ENCODE data around the gene TNNI3. TPM values are rescaled to one million over a fixed set of nuclear protein-coding genes. Genes with fewer than 3 reads are reported as not detected.

Gene TNNI3
- total and polyA plus RNA-seq, 9 of the 15 experiments (the other 6 are each of a cell fraction or from before 2014, with no cell fraction given), result 4.7 to 158 (median 42.0) TPM

- no peak for TF ChIP-seq BRF1 (IDR thresholded peaks at IDR 0.05; ENCODE audit: borderline replicate concordance, extremely low read depth, insufficient read length)
- TF ChIP-seq JUNB (CRISPR knock-in tag; conservative IDR thresholded peaks at IDR 0.05), result peak; percentile 63; the same call in 1 of the 2 replicates
- TF ChIP-seq KLF1 (tag; IDR thresholded peaks at IDR 0.05), result peak; percentile 81
- TF ChIP-seq ZFPM2 (CRISPR knock-in tag; IDR thresholded peaks at IDR 0.05), result no peak
- TF ChIP-seq ZNF316 (IDR thresholded peaks at IDR 0.05), result no peak
- TF ChIP-seq CBFA2T2 (conservative IDR thresholded peaks at IDR 0.05), result 0 out of 2 replicates have a peak, but pooled peaks have one; percentile 23
- TF ChIP-seq HMBOX1 (IDR thresholded peaks at IDR 0.05), result peak; percentile 26; the same call in 1 of the 2 replicates
- TF ChIP-seq STAT5B (CRISPR knock-in tag; IDR thresholded peaks at IDR 0.05), result no peak
- peak; percentile 86 for TF ChIP-seq TAF1 (IDR thresholded peaks at IDR 0.05; ENCODE audit: control insufficient read depth, extremely low read depth, insufficient read depth, low read length, severe bottlenecking)
- peak; percentile 85 for TF ChIP-seq MTA3 (IDR thresholded peaks at IDR 0.05; ENCODE audit: borderline replicate concordance)
- peak; percentile 80 for TF ChIP-seq SMARCA4 (IDR thresholded peaks at IDR 0.05)
- peak; percentile 93 for TF ChIP-seq POLR2G (IDR thresholded peaks at IDR 0.05; ENCODE audit: low read depth, low read length)
- no peak for TF ChIP-seq FOXK1 (CRISPR knock-in tag; IDR thresholded peaks at IDR 0.05; ENCODE audit: borderline replicate concordance)
- TF ChIP-seq PRDM10 (IDR thresholded peaks at IDR 0.05; ENCODE audit: partially characterized antibody), result peak; percentile 17
- peak; percentile 57 for TF ChIP-seq SMAD4 (CRISPR knock-in tag; conservative IDR thresholded peaks at IDR 0.05)
- peak; percentile 90; the same call in 1 of the 2 replicates for TF ChIP-seq ZBTB7A (IDR thresholded peaks at IDR 0.05; ENCODE audit: borderline replicate concordance, control insufficient read depth, low read depth, low read length)
- TF ChIP-seq AFF1 (IDR thresholded peaks at IDR 0.05; ENCODE audit: low read depth in 1 of 2, partially characterized antibody in 2 of 2), result peak in 1 of 2 experiments; percentile 38
- TF ChIP-seq MAFF (IDR thresholded peaks at IDR 0.05; ENCODE audit: low read length), result no peak
- no peak; the same call in 1 of the 2 replicates for TF ChIP-seq LCOR (CRISPR knock-in tag; IDR thresholded peaks at IDR 0.05)
Measured at GRCh38 chr19:55206664-55207500, 49.4 kb upstream of the TNNI3 start (continued).
